PFSK-1 (cell line): ENCODE measurements around the gene SGO2.

ENCODE experiments used
- POLR2AphosphoS5 ChIP-seq: IDR thresholded peaks from 2 replicates; pipeline ENCODE4 v1.6.1; 2012; ENCODE audit warnings: low read depth, mild to moderate bottlenecking, control low read depth, low read length, moderate library complexity
- SIN3A ChIP-seq: IDR thresholded peaks from 2 replicates; pipeline ENCODE4 v1.6.1; 2012; ENCODE audit warnings: mild to moderate bottlenecking, low read length, moderate library complexity, borderline replicate concordance; ENCODE audit not compliant: insufficient read depth

GRCh38 chr2:200494048-200494447 lies 32.0 kb upstream of the SGO2 start:
- TF ChIP-seq POLR2AphosphoS5 (no peak), SIN3A (no peak)
